ENCODE measurements around the gene ZBTB5.
"Not testable (repeated sequence)": the region's sequence is repeated elsewhere in the genome, so short reads cannot be mapped to it uniquely, and the experiment has no call there.

ZBTB5 gene

GRCh38 chr9:37474438-37474837 lies 9.2 kb upstream of the ZBTB5 start:
- no peak for DNase-seq (ENCODE audit: low read depth)
- no peak for TF ChIP-seq CTCF (IDR thresholded peaks at IDR 0.05; ENCODE audit: control insufficient read depth, insufficient read depth, low read depth, low read length, missing control alignments)
- no peak overlapping the region for H3K4me3 ChIP-seq (ENCODE audit: control insufficient read depth, low read depth, low read length)

DNA sequence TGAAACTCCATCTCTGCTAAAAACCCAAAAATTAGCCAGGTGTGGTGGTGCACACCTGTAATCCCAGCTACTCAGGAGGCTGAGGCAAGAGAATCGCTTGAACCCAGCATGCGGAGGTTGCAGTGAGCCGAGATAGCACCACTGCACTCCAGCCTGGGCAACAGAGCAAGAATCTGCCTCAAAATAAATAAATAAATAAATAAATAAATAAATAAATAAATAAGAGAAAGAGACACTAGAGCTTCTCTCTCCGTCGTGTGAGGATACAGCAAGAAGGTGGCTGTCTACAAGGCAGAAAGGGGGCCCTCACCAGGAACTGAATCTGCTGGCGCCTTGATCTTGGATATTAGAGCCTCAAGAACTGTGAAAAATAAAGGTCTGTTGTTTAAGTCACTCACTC lies 8.7 kb upstream of the ZBTB5 start:
- not testable (repeated sequence) for DNase-seq (ENCODE audit: low read depth); H3K4me3 ChIP-seq (ENCODE audit: control insufficient read depth, low read depth, low read length)

DNA sequence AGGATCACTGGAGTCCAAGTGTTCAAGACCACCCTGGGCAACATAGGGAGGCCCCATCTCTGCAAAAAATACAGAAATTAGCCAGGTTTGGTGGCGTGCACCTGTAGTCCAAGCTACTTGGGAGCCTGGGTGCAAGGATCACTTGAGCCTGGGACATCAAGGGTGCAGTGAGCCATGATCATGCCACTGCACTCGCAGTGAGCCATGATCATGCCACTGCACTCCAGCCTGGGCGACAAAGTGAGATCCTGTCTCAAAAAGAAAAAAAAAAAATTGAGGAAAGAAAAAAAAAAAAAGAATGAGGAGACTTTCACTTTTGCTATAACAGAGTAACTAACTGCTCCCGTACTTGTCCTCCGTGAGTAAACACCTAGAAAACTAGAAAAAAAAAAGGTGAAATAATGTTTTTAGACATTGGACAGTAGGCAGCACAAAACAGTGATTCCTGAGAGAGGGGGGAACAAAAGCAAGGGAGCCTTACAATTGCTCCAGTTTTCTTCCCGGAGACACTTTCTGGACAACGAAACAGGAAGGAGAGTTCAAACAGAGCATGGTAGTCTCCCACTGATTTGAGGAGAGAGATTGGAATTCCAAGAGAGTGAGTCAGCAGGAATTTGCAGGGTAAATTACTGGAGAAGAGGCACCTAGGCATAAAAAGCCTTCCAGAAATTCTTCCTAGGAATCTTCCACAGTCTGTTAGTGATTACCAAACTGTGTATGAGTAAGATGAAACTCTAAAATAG lies 6.9 kb upstream of the ZBTB5 start:
- no peak for TF ChIP-seq CTCF (IDR thresholded peaks at IDR 0.05; ENCODE audit: control insufficient read depth, insufficient read depth, low read depth, low read length, missing control alignments)
- H3K4me3 ChIP-seq (ENCODE audit: control insufficient read depth, low read depth, low read length), result peak overlapping the region; percentile 39
- peak; percentile 87 for DNase-seq (ENCODE audit: low read depth)

GRCh38 chr9:37468620-37469019 lies 3.4 kb upstream of the ZBTB5 start:
- no peak overlapping the region for H3K4me3 ChIP-seq (ENCODE audit: control insufficient read depth, low read depth, low read length)
- no peak for DNase-seq (ENCODE audit: low read depth)
- TF ChIP-seq CTCF (IDR thresholded peaks at IDR 0.05; ENCODE audit: control insufficient read depth, insufficient read depth, low read depth, low read length, missing control alignments), result no peak

GRCh38 chr9:37467530-37467929 lies 2.3 kb upstream of the ZBTB5 start:
- H3K4me3 ChIP-seq (ENCODE audit: control insufficient read depth, low read depth, low read length); DNase-seq (ENCODE audit: low read depth): not testable (repeated sequence)

- no peak for TF ChIP-seq CTCF (IDR thresholded peaks at IDR 0.05; ENCODE audit: control insufficient read depth, insufficient read depth, low read depth, low read length, missing control alignments)
Observed at GRCh38 chr9:37466037-37466709, 923 bp upstream of the ZBTB5 start.

DNA sequence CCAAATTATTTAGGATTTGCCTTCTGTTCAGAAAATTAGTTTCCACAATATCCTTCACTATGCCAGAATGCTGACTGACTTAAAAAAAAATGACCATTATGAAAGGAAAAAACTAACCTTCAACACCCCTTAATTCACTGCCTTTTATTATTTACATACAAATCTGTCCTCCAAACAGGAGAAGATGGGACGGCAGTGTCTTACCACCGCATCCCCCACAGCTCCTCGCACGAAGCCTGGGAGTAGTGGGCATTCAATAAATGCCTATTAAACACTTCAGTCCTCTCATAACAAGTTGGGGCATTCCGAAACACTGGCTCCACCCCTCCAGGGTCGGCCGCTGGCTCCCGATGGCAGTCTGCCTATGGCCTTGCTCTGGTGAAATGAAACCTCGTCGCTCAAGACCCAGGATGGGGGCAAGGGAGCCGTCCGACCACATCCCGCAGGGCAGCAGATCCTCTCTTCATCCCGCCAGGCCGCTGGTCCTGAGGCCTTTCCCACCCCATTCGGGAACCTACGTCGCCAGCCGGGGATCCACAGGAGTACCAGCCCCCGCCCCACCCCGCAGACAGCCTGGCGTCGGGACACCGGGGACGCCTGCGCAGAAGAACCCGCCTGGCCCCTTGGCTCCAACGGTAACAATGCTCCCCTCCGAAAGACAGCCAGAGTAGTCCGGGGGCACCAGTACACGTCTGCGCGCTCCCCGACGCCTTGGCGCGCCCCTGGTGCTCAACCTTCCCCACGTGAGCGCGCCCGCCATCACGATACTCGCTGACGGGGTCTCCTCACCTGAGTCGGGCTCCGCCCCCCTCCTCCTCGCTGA lies 613 bp downstream of the ZBTB5 start:
- peak overlapping the region; percentile 71 for H3K4me3 ChIP-seq (ENCODE audit: control insufficient read depth, low read depth, low read length)
- TF ChIP-seq CTCF (IDR thresholded peaks at IDR 0.05; ENCODE audit: control insufficient read depth, insufficient read depth, low read depth, low read length, missing control alignments), result no peak
- no peak for DNase-seq (ENCODE audit: low read depth)

More at GRCh38 chr9:37466037-37466709, 923 bp upstream of the ZBTB5 start:
- H3K4me3 ChIP-seq (ENCODE audit: control insufficient read depth, low read depth, low read length), result peak overlapping the region; percentile 71
- DNase-seq (ENCODE audit: low read depth), result no peak
